Esophagus squamous epithelium (tissue), 5 donors: Measurements from ENCODE around the gene ERC2. TPM values are rescaled to one million over a fixed set of nuclear protein-coding genes. Genes with fewer than 3 reads are reported as not detected.

Experiments
- DNase-seq: peaks from one replicate; lab custom pipeline; 2025; lab: John Stamatoyannopoulos, UW
- H3K27ac ChIP-seq, 4 donors: fragments of 200-600 bp; sonication (generic); one replicate each; pipeline ENCODE4 v1.5.1; 2016 to 2019; ENCODE audit warnings: mild to moderate bottlenecking in 1 of 4
- H3K27me3 ChIP-seq, 4 donors: fragments of 200-600 bp; sonication (generic); 1 replicate in 3 of 4; 2 replicates in 1 of 4; pipeline versions ENCODE4 v1.5.1 to v1.6.0; 2017 to 2021; ENCODE audit warnings: antibody characterized with exemption in 1 of 4
- H3K36me3 ChIP-seq, 3 donors: fragments of 200-600 bp; sonication (generic); one replicate each; pipeline ENCODE4 v1.5.1; 2016 to 2019
- H3K4me1 ChIP-seq, 3 donors: fragments of 200-600 bp; sonication (generic); one replicate each; pipeline ENCODE4 v1.5.1; 2017 to 2019
- H3K4me3 ChIP-seq, 4 donors: fragments of 200-600 bp; sonication (generic); 1 replicate in 3 of 4; 2 replicates in 1 of 4; pipeline ENCODE4 v1.5.1; 2016 to 2019; ENCODE audit warnings: mild to moderate bottlenecking in 2 of 4, moderate library complexity in 1 of 4
- H3K9me3 ChIP-seq, 3 donors: fragments of 200-600 bp; sonication (generic); one replicate each; pipeline ENCODE4 v1.5.1; 2016 to 2019
- POLR2A ChIP-seq, 4 donors: fragments of 450-650 bp; IDR thresholded peaks; one replicate each; pipeline ENCODE4 v1.6.1; 2017; ENCODE audit warnings: antibody characterized with exemption in 4 of 4, mild to moderate bottlenecking in 4 of 4, moderate library complexity in 3 of 4
- WGBS, 2 donors: methylation state at CpG; one replicate each; pipeline ENCODE4 v1.1.5; 2018; 5-methylcytosine and 5-hydroxymethylcytosine counted together
- intact Hi-C: fragments of 100-400 bp; cut with DNase I; formaldehyde crosslinking; loops from one replicate; pipeline ENCODE4 v1.15.0; 2022
- total RNA-seq, 4 donors: library from RNA; depleted of rRNA; stranded (reverse); fragments of >200 nt; gene quantifications; one replicate each; pipeline ENCODE4 v1.1.0, GENCODE V29; 2016
- TF ChIP-seq, protein P1 (sequence below), 6 experiments: fragments of 450-650 bp in 4 of 6; fragments of 200-600 bp in 2 of 6; sonication (generic) in 2 of 6; IDR thresholded peaks; one replicate each; pipeline ENCODE4 v1.5.1; 2016 to 2019; ENCODE audit warnings: antibody characterized with exemption in 6 of 6, mild to moderate bottlenecking in 4 of 6, moderate library complexity in 4 of 6
- donor health status: DM: yes; HTN: yes; CAD: no.

The ERC2 gene
- total RNA-seq, 4 donors from 2014 or later, result 0.12 to 1.9 (median 0.86) TPM

DNA sequence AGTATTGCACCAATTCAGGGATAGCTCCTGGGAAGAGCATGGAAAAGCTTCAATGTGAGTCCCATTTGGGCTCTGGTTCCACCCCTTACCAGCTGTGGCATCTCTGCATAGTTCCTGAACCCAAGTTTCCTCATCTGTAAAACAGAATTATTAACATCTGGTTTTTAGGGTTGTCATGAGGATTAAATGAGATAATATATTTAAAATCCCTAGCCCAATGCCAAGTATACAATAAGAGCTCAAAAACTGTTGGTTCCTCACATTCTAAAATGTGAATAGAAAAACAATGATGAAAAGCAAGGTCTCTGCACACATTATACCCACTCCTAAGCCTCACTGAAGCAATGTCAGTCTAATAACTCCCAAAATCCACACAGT is 743.9 kb downstream of the ERC2 start:
- intact Hi-C loops, result loop anchor here (5.0 kb wide), 1 partner anchor 242 kb away; no protein-coding TSS in a partner anchor
- no peaks in the 10 kb centered on the region for H3K9me3 ChIP-seq
- TF ChIP-seq POLR2A (IDR thresholded peaks at IDR 0.05), result no peak
- TF ChIP-seq, protein P1, sequence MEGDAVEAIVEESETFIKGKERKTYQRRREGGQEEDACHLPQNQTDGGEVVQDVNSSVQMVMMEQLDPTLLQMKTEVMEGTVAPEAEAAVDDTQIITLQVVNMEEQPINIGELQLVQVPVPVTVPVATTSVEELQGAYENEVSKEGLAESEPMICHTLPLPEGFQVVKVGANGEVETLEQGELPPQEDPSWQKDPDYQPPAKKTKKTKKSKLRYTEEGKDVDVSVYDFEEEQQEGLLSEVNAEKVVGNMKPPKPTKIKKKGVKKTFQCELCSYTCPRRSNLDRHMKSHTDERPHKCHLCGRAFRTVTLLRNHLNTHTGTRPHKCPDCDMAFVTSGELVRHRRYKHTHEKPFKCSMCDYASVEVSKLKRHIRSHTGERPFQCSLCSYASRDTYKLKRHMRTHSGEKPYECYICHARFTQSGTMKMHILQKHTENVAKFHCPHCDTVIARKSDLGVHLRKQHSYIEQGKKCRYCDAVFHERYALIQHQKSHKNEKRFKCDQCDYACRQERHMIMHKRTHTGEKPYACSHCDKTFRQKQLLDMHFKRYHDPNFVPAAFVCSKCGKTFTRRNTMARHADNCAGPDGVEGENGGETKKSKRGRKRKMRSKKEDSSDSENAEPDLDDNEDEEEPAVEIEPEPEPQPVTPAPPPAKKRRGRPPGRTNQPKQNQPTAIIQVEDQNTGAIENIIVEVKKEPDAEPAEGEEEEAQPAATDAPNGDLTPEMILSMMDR (IDR thresholded peaks at IDR 0.05), result no peak
- no peak overlapping the region for H3K27ac ChIP-seq
- no peaks in the 10 kb centered on the region for H3K36me3 ChIP-seq
- H3K27me3 ChIP-seq, result no peaks in the 10 kb centered on the region
- H3K4me1 ChIP-seq, result no peaks in the 10 kb centered on the region
- no peak for DNase-seq
- no peak overlapping the region for H3K4me3 ChIP-seq

DNA sequence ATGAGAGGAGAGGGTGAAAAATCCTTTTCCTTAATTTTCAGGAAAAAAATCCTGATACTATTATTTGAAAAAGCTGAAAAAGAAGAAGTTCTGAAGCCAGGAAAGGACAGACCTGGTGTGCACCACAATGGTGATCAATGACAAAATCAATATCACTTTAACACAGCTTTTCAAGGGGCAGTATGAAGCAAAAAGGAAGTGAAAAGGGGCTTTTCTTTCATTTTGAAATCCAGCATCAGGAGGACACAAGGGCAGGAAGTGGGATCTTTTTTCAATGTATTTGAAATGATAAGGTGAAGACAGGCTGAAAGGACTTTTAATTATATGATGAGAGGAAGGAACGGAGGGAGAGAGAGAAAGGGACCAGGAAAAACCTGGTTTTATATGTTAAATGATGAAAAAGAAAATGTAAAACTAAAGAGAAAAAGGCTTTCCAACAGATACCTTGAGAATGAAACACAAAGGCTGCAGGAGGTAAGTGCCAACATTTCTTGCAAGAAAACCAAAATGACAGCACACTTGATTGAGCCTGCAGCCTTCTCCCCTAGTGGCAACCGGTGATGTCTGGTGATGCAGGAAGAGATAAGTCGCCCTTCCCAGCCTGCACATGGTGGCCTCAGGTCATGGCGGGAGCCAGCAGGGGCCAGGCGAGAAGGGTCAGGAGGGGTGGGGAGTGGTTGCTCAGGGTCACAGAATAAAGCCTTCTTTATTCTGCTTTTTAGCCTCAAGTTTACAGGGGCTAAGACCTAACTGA is 744.4 kb downstream of the ERC2 start:
- 75 to 76% methylated on average over 5 of the region's 5 CpGs for WGBS, 2 donors
- intact Hi-C loops, result loop anchor here (5.0 kb wide), 1 partner anchor 242 kb away; no protein-coding TSS in a partner anchor
- no peak for TF ChIP-seq POLR2A (IDR thresholded peaks at IDR 0.05)
- TF ChIP-seq, protein P1 (IDR thresholded peaks at IDR 0.05), result peak in 1 of 6 experiments; percentile 9
- Histone ChIP-seq H3K9me3 (no peaks in the 10 kb centered on the region), H3K4me1 (no peaks in the 10 kb centered on the region), H3K27ac (no peak overlapping the region), H3K4me3 (no peak overlapping the region), H3K36me3 (no peaks in the 10 kb centered on the region), H3K27me3 (no peaks in the 10 kb centered on the region)
- no peak for DNase-seq

DNA sequence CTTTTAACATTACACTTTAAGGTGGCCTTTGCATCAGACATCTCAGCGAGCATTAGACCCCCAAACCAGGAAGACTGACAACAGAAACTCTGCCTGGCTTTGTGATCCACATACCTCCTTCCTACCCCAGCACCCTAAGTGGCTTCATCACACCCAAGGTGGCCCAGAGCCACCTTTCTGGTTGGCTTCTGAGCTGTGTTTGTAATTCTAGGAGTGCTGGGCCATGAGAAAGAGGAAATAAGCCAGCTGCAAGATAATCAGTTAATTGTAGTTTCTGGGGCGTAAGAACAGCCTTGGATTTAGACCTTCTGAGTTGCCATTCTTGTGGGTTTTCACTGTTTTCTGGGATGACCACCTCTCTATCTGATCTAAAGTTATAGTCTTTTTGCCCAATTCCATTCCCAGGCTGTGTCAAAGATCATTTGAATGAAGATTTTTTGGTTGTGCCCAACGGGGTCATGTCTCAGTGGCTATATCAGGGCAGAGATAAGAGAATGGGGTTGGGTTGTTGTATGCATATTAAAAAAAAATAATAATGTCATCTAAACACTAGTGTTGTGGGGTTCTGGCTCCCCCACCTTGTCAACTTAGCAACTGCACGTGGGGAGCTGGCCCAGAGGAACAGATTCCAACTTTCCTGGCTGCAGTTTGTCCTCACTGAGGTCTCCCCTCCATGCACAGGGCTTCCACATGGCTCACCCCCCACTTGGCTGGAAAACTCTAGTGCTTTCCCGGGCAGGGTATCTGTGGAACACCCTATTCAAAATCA is 746.4 kb downstream of the ERC2 start:
- Histone ChIP-seq H3K9me3 (no peaks in the 10 kb centered on the region), H3K27ac (no peak overlapping the region), H3K4me1 (no peaks in the 10 kb centered on the region), H3K36me3 (no peaks in the 10 kb centered on the region), H3K27me3 (no peaks in the 10 kb centered on the region), H3K4me3 (no peak overlapping the region)
- WGBS, 2 donors, result 37 to 62% methylated on average over 4 to 5 of the region's 5 CpGs
- intact Hi-C loops, result loop anchor here (5.0 kb wide), 1 partner anchor 240 kb away; no protein-coding TSS in a partner anchor
- no peak for TF ChIP-seq POLR2A (IDR thresholded peaks at IDR 0.05)
- TF ChIP-seq, protein P1 (IDR thresholded peaks at IDR 0.05), result peak in 5 of 6 experiments; percentile 37 to 72 (median 45)
- no peak for DNase-seq

DNA sequence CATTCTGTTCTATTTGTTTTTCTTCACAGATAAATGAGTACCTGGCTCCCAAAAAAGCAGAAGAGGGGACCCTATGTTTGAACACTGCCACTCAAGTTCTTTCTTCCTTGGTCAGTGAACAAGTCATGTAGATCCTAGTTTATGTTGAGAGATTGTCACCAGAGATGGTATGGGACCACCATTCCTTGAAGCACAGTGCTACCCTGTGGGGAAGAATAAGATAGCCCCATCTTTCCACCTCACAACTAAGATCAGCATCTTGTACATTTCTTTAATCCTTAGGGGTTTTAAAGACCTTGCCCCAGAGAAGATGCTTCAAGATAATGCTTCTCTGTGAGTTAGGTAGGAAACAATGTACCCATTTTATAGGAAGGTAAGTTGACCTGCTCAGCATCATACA is 747.7 kb downstream of the ERC2 start:
- intact Hi-C loops, result loop anchor here (5.0 kb wide), 1 partner anchor 238 kb away; no protein-coding TSS in a partner anchor
- Histone ChIP-seq H3K4me1 (no peaks in the 10 kb centered on the region), H3K27ac (no peak overlapping the region), H3K36me3 (no peaks in the 10 kb centered on the region), H3K9me3 (no peaks in the 10 kb centered on the region), H3K27me3 (no peaks in the 10 kb centered on the region), H3K4me3 (no peak overlapping the region)
- no peak for TF ChIP-seq POLR2A (IDR thresholded peaks at IDR 0.05)
- TF ChIP-seq, protein P1 (IDR thresholded peaks at IDR 0.05), result peak in 2 of 6 experiments; percentile 16 to 29
- no peak for DNase-seq

DNA sequence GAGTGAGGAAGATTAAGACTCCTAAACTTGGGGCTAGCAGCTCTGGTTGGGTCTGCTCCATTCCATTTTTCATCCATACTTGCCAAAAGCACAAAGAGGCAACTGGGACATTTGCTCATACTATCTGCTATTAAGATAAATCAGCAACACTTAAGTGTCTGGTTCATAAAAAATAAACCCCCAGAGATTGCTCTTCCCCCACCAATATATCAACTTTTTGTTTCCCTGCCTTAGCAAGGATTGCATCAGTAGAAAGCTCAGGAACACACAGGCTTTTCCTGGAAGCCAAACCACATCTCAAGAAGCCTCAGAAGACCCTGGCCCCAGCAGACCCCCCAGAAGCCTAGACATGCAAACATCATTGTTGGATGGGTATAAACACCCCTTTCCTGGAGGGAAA is 748.8 kb downstream of the ERC2 start:
- H3K27me3 ChIP-seq, result no peaks in the 10 kb centered on the region
- no peak for DNase-seq
- intact Hi-C loops, result no loop called here
- no peaks in the 10 kb centered on the region for H3K36me3 ChIP-seq
- no peak overlapping the region for H3K27ac ChIP-seq
- no peak overlapping the region for H3K4me3 ChIP-seq
- no peaks in the 10 kb centered on the region for H3K9me3 ChIP-seq
- no peaks in the 10 kb centered on the region for H3K4me1 ChIP-seq
- TF ChIP-seq, protein P1 (IDR thresholded peaks at IDR 0.05), result no peak
- no peak for TF ChIP-seq POLR2A (IDR thresholded peaks at IDR 0.05)
